Neural progenitor cell (in vitro differentiated cells): ENCODE results near the gene EXO1. TPM values are rescaled to one million over a fixed set of nuclear protein-coding genes. Genes with fewer than 3 reads are reported as not detected.

ENCODE experiments used
- DNase-seq: peaks from one replicate; pipeline ENCODE4 v3.0.0-alpha.2; 2016; ENCODE audit warnings: low spot score
- H2AFZ ChIP-seq: fragments of 200-600 bp; sonication (generic); replicated peaks from 2 replicates; pipeline ENCODE4 v1.6.1; 2016; ENCODE audit warnings: antibody characterized with exemption
- H3F3A ChIP-seq: fragments of 200-600 bp; sonication (generic); 2 replicates; pipeline ENCODE4 v1.6.1; 2016; ENCODE audit warnings: antibody characterized with exemption, low read depth
- H3K27ac ChIP-seq: fragments of 200-600 bp; sonication (generic); 2 replicates; pipeline ENCODE4 v1.5.1; 2016; ENCODE audit warnings: mild to moderate bottlenecking
- H3K27me3 ChIP-seq: fragments of 200-600 bp; sonication (generic); 2 replicates; pipeline ENCODE4 v1.6.1; 2016; ENCODE audit warnings: mild to moderate bottlenecking, moderate library complexity
- H3K36me3 ChIP-seq: fragments of 200-600 bp; sonication (generic); 2 replicates; pipeline ENCODE4 v1.5.1; 2016
- H3K4me1 ChIP-seq: fragments of 200-600 bp; sonication (generic); 2 replicates; pipeline ENCODE4 v1.6.1; 2016; ENCODE audit warnings: mixed run types
- H3K4me2 ChIP-seq: fragments of 200-600 bp; sonication (generic); 2 replicates; pipeline ENCODE4 v1.6.1; 2016
- H3K4me3 ChIP-seq: fragments of 200-600 bp; sonication (generic); 2 replicates; pipeline ENCODE4 v1.5.1; 2016
- H3K79me2 ChIP-seq: fragments of 200-600 bp; sonication (generic); 2 replicates; pipeline ENCODE4 v1.6.1; 2016; ENCODE audit warnings: low read depth
- H3K9ac ChIP-seq: fragments of 200-600 bp; sonication (generic); 2 replicates; pipeline ENCODE4 v1.6.1; 2016
- H3K9me3 ChIP-seq: fragments of 200-600 bp; sonication (generic); 2 replicates; pipeline ENCODE4 v1.5.1; 2016; ENCODE audit warnings: low read depth
- H4K20me1 ChIP-seq: fragments of 200-600 bp; sonication (generic); 2 replicates; pipeline ENCODE4 v1.6.1; 2016; ENCODE audit warnings: low read depth
- H3K27ac Mint-ChIP-seq: 3 replicates; pipeline ENCODE4 v1.8.0; 2021; ENCODE audit warnings: mixed read lengths
- H3K27me3 Mint-ChIP-seq: 2 replicates; pipeline ENCODE4 v1.8.0; 2022; ENCODE audit warnings: low read depth, mild to moderate bottlenecking, inconsistent platforms, moderate library complexity, mixed read lengths; ENCODE audit not compliant: insufficient read depth
- H3K36me3 Mint-ChIP-seq: 3 replicates; pipeline ENCODE4 v1.8.0; 2021; ENCODE audit warnings: mixed read lengths
- H3K4me1 Mint-ChIP-seq: 3 replicates; pipeline ENCODE4 v1.8.0; 2021; ENCODE audit warnings: mixed read lengths
- H3K4me3 Mint-ChIP-seq: 3 replicates; pipeline ENCODE4 v1.8.0; 2021; ENCODE audit warnings: mild to moderate bottlenecking, moderate library complexity, mixed read lengths
- H3K9me3 Mint-ChIP-seq: 3 replicates; pipeline ENCODE4 v1.8.0; 2020; ENCODE audit warnings: mixed read lengths
- EZH2 ChIP-seq: fragments of 200-600 bp; sonication (generic); IDR thresholded peaks from 2 replicates; pipeline ENCODE4 v1.6.1; 2017; ENCODE audit warnings: antibody characterized with exemption, mild to moderate bottlenecking, moderate library complexity
- EZH2phosphoT487 ChIP-seq: fragments of 200-600 bp; sonication (generic); IDR thresholded peaks from 2 replicates; pipeline ENCODE4 v1.6.1; 2017; ENCODE audit warnings: antibody characterized with exemption
- total RNA-seq: library from RNA; depleted of rRNA; stranded (reverse); fragments of >200 nt; gene quantifications from 2 replicates; pipeline ENCODE4 v1.2.3, GENCODE V29; 2015; ENCODE audit warnings: low replicate concordance
- TF ChIP-seq, protein P1 (sequence below): fragments of 200-600 bp; sonication (generic); IDR thresholded peaks from 2 replicates; pipeline ENCODE4 v1.5.1; 2017; ENCODE audit warnings: antibody characterized with exemption, mild to moderate bottlenecking

Gene EXO1
- total RNA-seq, 1 donor from 2014 or later, result 54.8 TPM

DNA sequence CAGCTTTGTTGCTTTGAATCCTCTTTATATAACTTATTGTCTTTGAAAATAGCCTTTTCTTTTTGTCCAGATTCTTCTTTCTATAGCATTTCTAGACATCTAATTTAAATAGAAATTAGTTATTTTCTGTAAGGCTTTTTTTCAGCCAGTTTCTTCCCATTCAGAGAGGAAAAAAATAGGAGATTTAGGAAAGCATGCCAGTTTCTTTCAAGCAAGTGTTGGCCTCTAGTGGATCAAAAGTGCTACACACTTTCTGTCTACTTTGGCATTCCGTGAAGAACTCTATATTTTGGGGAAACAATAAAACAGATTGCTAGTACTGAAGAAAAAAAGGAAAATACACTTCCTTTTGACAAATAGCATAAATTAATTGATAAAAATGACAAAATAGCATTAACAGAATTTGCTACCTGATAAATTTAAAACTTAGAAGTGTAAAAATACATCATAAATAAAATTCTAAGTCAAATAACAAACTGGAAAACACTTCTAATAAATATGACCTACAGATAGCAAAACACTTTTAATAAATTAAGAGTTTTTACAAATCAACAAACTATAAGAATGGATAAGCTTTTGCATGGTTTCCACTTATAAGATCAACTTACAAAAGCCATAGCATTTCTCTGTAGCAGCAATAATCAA is 13.1 kb upstream of the EXO1 start:
- H3K4me3 ChIP-seq, result no peak overlapping the region
- H3K27ac ChIP-seq, result no peak overlapping the region
- Mint-ChIP-seq H3K4me1 (no peaks in the 10 kb centered on the region), H3K36me3 (no peaks in the 10 kb centered on the region), H3K4me3 (no peak overlapping the region), H3K27me3 (peaks cover 2% of the 10 kb centered on the region), H3K9me3 (no peaks in the 10 kb centered on the region), H3K27ac (no peak overlapping the region)
- H4K20me1 ChIP-seq, result no peaks in the 10 kb centered on the region
- H3K36me3 ChIP-seq, result no peaks in the 10 kb centered on the region
- TF ChIP-seq EZH2, result no peak
- TF ChIP-seq, protein P1, sequence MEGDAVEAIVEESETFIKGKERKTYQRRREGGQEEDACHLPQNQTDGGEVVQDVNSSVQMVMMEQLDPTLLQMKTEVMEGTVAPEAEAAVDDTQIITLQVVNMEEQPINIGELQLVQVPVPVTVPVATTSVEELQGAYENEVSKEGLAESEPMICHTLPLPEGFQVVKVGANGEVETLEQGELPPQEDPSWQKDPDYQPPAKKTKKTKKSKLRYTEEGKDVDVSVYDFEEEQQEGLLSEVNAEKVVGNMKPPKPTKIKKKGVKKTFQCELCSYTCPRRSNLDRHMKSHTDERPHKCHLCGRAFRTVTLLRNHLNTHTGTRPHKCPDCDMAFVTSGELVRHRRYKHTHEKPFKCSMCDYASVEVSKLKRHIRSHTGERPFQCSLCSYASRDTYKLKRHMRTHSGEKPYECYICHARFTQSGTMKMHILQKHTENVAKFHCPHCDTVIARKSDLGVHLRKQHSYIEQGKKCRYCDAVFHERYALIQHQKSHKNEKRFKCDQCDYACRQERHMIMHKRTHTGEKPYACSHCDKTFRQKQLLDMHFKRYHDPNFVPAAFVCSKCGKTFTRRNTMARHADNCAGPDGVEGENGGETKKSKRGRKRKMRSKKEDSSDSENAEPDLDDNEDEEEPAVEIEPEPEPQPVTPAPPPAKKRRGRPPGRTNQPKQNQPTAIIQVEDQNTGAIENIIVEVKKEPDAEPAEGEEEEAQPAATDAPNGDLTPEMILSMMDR, result peak; percentile 80
- no peaks in the 10 kb centered on the region for H3K4me1 ChIP-seq
- H3F3A ChIP-seq, result no peaks in the 10 kb centered on the region
- H3K27me3 ChIP-seq, result no peaks in the 10 kb centered on the region
- no peaks in the 10 kb centered on the region for H3K9me3 ChIP-seq
- DNase-seq, result peak; percentile 55
- no peak overlapping the region for H2AFZ ChIP-seq
- H3K79me2 ChIP-seq, result no peaks in the 10 kb centered on the region
- no peak overlapping the region for H3K9ac ChIP-seq
- no peak overlapping the region for H3K4me2 ChIP-seq

DNA sequence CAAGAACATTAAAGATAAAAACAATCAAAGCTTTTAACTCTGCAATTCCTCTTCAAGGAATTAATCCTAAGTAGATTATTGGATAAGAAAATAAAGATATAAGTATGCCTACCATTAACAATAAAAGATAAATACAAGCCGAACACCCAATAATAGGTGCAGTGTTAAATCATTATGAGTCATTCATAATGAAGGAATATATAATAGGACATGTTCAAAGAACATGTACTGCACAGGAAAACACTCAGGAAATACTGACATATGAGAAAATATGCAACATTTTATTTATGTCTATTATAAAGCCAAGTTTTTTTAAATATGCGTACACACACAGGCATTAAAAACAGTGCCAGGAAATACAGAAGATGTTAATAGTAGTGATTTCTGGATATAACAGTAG is 11.1 kb upstream of the EXO1 start:
- H2AFZ ChIP-seq, result no peak overlapping the region
- no peak overlapping the region for H3K27ac ChIP-seq
- H3K27me3 ChIP-seq, result no peaks in the 10 kb centered on the region
- TF ChIP-seq EZH2, result no peak
- TF ChIP-seq, protein P1, result no peak
- TF ChIP-seq EZH2phosphoT487, result no peak
- no peak overlapping the region for H3K4me3 Mint-ChIP-seq
- H3K36me3 Mint-ChIP-seq, result no peaks in the 10 kb centered on the region
- H3K9ac ChIP-seq, result no peak overlapping the region
- no peaks in the 10 kb centered on the region for H3K9me3 Mint-ChIP-seq
- H3K4me3 ChIP-seq, result no peak overlapping the region
- no peaks in the 10 kb centered on the region for H3K9me3 ChIP-seq
- no peaks in the 10 kb centered on the region for H3K79me2 ChIP-seq
- H3K27ac Mint-ChIP-seq, result no peak overlapping the region
- no peak for DNase-seq
- no peaks in the 10 kb centered on the region for H3K36me3 ChIP-seq
- no peak overlapping the region for H3K4me2 ChIP-seq
- H4K20me1 ChIP-seq, result no peaks in the 10 kb centered on the region
- H3K27me3 Mint-ChIP-seq, result peaks cover 2% of the 10 kb centered on the region
- no peaks in the 10 kb centered on the region for H3F3A ChIP-seq
- H3K4me1 Mint-ChIP-seq, result no peaks in the 10 kb centered on the region
- H3K4me1 ChIP-seq, result no peaks in the 10 kb centered on the region

DNA sequence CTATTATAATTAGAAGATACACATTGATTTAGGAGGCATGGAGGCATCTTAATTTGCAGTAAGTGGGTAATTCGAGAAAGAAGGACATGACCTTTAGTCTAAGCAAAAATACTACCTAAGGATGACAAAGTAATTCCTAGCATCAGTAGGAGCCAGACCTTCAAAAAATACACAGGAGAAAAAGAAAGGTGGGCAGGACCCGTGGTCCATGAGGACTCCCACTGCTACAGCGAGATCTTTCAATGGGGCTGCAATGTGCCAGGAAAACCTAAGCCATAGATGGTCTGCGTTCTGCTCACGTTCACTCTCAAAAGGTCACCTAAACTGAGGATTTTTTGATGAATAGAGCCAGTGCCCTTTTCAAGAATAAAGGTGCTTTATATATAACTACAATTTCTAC is 10.6 kb upstream of the EXO1 start:
- no peaks in the 10 kb centered on the region for H3K27me3 ChIP-seq
- Mint-ChIP-seq H3K9me3 (no peaks in the 10 kb centered on the region), H3K4me1 (no peaks in the 10 kb centered on the region), H3K27ac (no peak overlapping the region), H3K4me3 (no peak overlapping the region), H3K27me3 (peaks cover 2% of the 10 kb centered on the region), H3K36me3 (no peaks in the 10 kb centered on the region)
- H4K20me1 ChIP-seq, result no peaks in the 10 kb centered on the region
- no peaks in the 10 kb centered on the region for H3K9me3 ChIP-seq
- no peaks in the 10 kb centered on the region for H3K36me3 ChIP-seq
- H3K27ac ChIP-seq, result no peak overlapping the region
- H2AFZ ChIP-seq, result no peak overlapping the region
- H3K4me3 ChIP-seq, result no peak overlapping the region
- no peaks in the 10 kb centered on the region for H3K4me1 ChIP-seq
- H3K9ac ChIP-seq, result no peak overlapping the region
- H3K79me2 ChIP-seq, result no peaks in the 10 kb centered on the region
- no peaks in the 10 kb centered on the region for H3F3A ChIP-seq
- H3K4me2 ChIP-seq, result no peak overlapping the region
- DNase-seq, result no peak
- no peak for TF ChIP-seq EZH2phosphoT487
- TF ChIP-seq, protein P1, result no peak
- no peak for TF ChIP-seq EZH2
